GM12878 (cell line): ENCODE measurements around the gene SHANK3. TPM values are rescaled to one million over a fixed set of nuclear protein-coding genes. Genes with fewer than 3 reads are reported as not detected.

ENCODE experiments used
- ATAC-seq: fragments of 200-7000 bp; cut with Tn5 transposase; 3 replicates; pipeline ENCODE4 v1.9.1; 2020; ENCODE audit warnings: mild to moderate bottlenecking, moderate library complexity
- BruUV-seq: library from RNA; stranded (reverse); fragments of 400-500 nt; replicated peaks from 2 replicates; lab custom pipeline; 2021; lab: Mats Ljungman, UMichigan
- CTCF ChIA-PET: fragments of 300-600 bp; sonication (Branson Sonifier 250); formaldehyde crosslinking; extraction: SDS; loops from one replicate; lab custom pipeline; 2021; ENCODE audit warnings: inconsistent platforms; lab: Yijun Ruan, JAX
- POLR2A ChIA-PET: fragments of 350-600 bp; formaldehyde crosslinking; extraction: SDS; loops from one replicate; lab custom pipeline; 2021; ENCODE audit warnings: inconsistent platforms; lab: Charles Lee
- RAD21 ChIA-PET: fragments of 300-600 bp; sonication (Branson Sonifier 250); formaldehyde crosslinking; loops from one replicate; lab custom pipeline; 2023; ENCODE audit warnings: antibody characterized with exemption; ENCODE audit not compliant: unreplicated experiment; lab: Charles Lee
- SMC1A ChIA-PET: fragments of 300-600 bp; sonication (Branson Sonifier 250); formaldehyde crosslinking; loops from one replicate; lab custom pipeline; 2023; ENCODE audit not compliant: unreplicated experiment, uncharacterized antibody; lab: Charles Lee
- DNase-seq: peaks from one replicate; pipeline ENCODE4 v3.0.0-alpha.2; 2011; ENCODE audit warnings: low read depth, low spot score
- FAIRE-seq: peaks from 3 replicates; lab custom pipeline; 2011; peaks lifted over from hg19 to GRCh38; lab: Jason Lieb, UNC
- H2AFZ ChIP-seq: 2 replicates; pipeline ENCODE4 v1.6.0; 2011; ENCODE audit warnings: low read depth, low read length, control low read depth; ENCODE audit not compliant: control insufficient read depth
- H3K27ac ChIP-seq: 2 replicates; pipeline ENCODE4 v1.5.1; 2011; ENCODE audit warnings: control low read depth; ENCODE audit not compliant: control insufficient read depth, insufficient read depth
- H3K27me3 ChIP-seq, 2 experiments: replicated peaks in 1 of 2; 2 replicates each; pipeline versions ENCODE4 v1.6.0 to v1.6.1; 2011; ENCODE audit warnings: low read length in 1 of 2; ENCODE audit not compliant: control insufficient read depth in 2 of 2, insufficient read depth in 2 of 2
- H3K36me3 ChIP-seq, 2 experiments: 2 replicates each; pipeline ENCODE4 v1.5.1; 2011; ENCODE audit warnings: low read length in 1 of 2; ENCODE audit not compliant: control insufficient read depth in 2 of 2, insufficient read depth in 2 of 2
- H3K4me1 ChIP-seq: 2 replicates; pipeline ENCODE4 v1.6.1; 2011; ENCODE audit warnings: mild to moderate bottlenecking, low read length, moderate library complexity, mixed read lengths; ENCODE audit not compliant: control insufficient read depth, insufficient read depth
- H3K4me2 ChIP-seq: 2 replicates; pipeline ENCODE4 v1.6.0; 2011; ENCODE audit warnings: control low read depth; ENCODE audit not compliant: control insufficient read depth, insufficient read depth
- H3K4me3 ChIP-seq: fragments of 200-600 bp; sonication (generic); 2 replicates; pipeline ENCODE4 v1.5.1; 2016
- H3K79me2 ChIP-seq: 2 replicates; pipeline ENCODE4 v1.6.0; 2011; ENCODE audit warnings: low read length; ENCODE audit not compliant: control insufficient read depth, insufficient read depth
- H3K9ac ChIP-seq: 2 replicates; pipeline ENCODE4 v1.8.0; 2011; ENCODE audit warnings: low read length, control low read depth, mixed read lengths; ENCODE audit not compliant: control insufficient read depth, insufficient read depth
- H3K9me3 ChIP-seq: replicated peaks from 3 replicates; pipeline ENCODE4 v1.5.1; 2011; ENCODE audit warnings: mild to moderate bottlenecking, low read length; ENCODE audit not compliant: control insufficient read depth, insufficient read depth
- H4K20me1 ChIP-seq: 2 replicates; pipeline ENCODE4 v1.6.0; 2011; ENCODE audit not compliant: control insufficient read depth, insufficient read depth
- EED ChIP-seq: sonication (generic); IDR thresholded peaks from 2 replicates; pipeline ENCODE4 v1.6.1; 2016; ENCODE audit warnings: antibody characterized with exemption, low read depth
- EGR1 ChIP-seq, 2 experiments: IDR thresholded peaks; 1 replicate in 1 of 2; 2 replicates in 1 of 2; pipeline ENCODE4 v1.6.1; 2011 to 2012; ENCODE audit warnings: low read depth in 2 of 2, low read length in 2 of 2, borderline replicate concordance in 1 of 2, mild to moderate bottlenecking in 1 of 2, moderate library complexity in 1 of 2
- GABPA ChIP-seq: IDR thresholded peaks from 2 replicates; pipeline ENCODE4 v1.6.1; 2014; ENCODE audit warnings: antibody characterized with exemption, low read depth, mild to moderate bottlenecking, inconsistent platforms
- GATAD2B ChIP-seq: fragments of 450-650 bp; conservative IDR thresholded peaks from 2 replicates; pipeline ENCODE4 v1.6.1; 2017; ENCODE audit warnings: low read depth, mild to moderate bottlenecking, moderate library complexity
- HSF1 ChIP-seq: fragments of 150-350 bp; IDR thresholded peaks from 2 replicates; pipeline ENCODE4 v1.6.1; 2014; ENCODE audit warnings: mild to moderate bottlenecking, low read depth, low read length
- IRF3 ChIP-seq: fragments of 450-650 bp; IDR thresholded peaks from 2 replicates; pipeline ENCODE4 v1.6.1; 2014; ENCODE audit warnings: mild to moderate bottlenecking
- MTA2 ChIP-seq: fragments of 450-650 bp; IDR thresholded peaks from 2 replicates; pipeline ENCODE4 v1.6.1; 2016; ENCODE audit warnings: low read depth, mild to moderate bottlenecking, moderate library complexity
- NR2C2 ChIP-seq: IDR thresholded peaks from 2 replicates; pipeline ENCODE4 v1.6.1; 2011; ENCODE audit warnings: borderline replicate concordance, low read depth; ENCODE audit not compliant: control insufficient read depth, insufficient read length
- NRF1 ChIP-seq: conservative IDR thresholded peaks from 2 replicates; pipeline ENCODE4 v1.6.1; 2011; ENCODE audit warnings: mild to moderate bottlenecking, low read depth, low read length, improper control_type of control experiment
- PML ChIP-seq: IDR thresholded peaks from 2 replicates; pipeline ENCODE4 v1.6.1; 2012; ENCODE audit warnings: low read length, inconsistent platforms
- POLR2AphosphoS2 ChIP-seq: IDR thresholded peaks from 2 replicates; pipeline ENCODE4 v1.6.1; 2011; ENCODE audit warnings: low read depth, mild to moderate bottlenecking, low read length, improper control_type of control experiment, moderate library complexity
- RELB ChIP-seq: fragments of 450-650 bp; IDR thresholded peaks from 2 replicates; pipeline ENCODE4 v1.6.1; 2017; ENCODE audit warnings: low read depth, mild to moderate bottlenecking, moderate library complexity
- SRF ChIP-seq, 2 experiments: IDR thresholded peaks; 2 replicates each; pipeline ENCODE4 v1.6.1; 2011; ENCODE audit warnings: low read depth in 2 of 2, low read length in 2 of 2, mild to moderate bottlenecking in 1 of 2, moderate library complexity in 1 of 2
- TARDBP ChIP-seq: IDR thresholded peaks from 2 replicates; pipeline ENCODE4 v1.6.1; 2016; ENCODE audit warnings: borderline replicate concordance
- USF1 ChIP-seq: IDR thresholded peaks from 2 replicates; pipeline ENCODE4 v1.6.1; 2011; ENCODE audit warnings: borderline replicate concordance, low read depth, mild to moderate bottlenecking, moderate library complexity, mixed read lengths, low read length; ENCODE audit not compliant: insufficient read depth; ENCODE audit errors: extremely low read length
- WGBS: methylation state at CpG from one replicate; pipeline ENCODE4 v1.1.6; 2016; ENCODE audit warnings: low lambda C conversion rate; ENCODE audit not compliant: insufficient replicate concordance, insufficient coverage; ENCODE audit errors: missing lambda C conversion rate; 5-methylcytosine and 5-hydroxymethylcytosine counted together
- in situ Hi-C: fragments of 300-500 bp; cut with MboI; formaldehyde crosslinking; loops from 9 replicates; pipeline ENCODE4 v1.14.3; 2018; ENCODE audit warnings: mixed read lengths
- intact Hi-C: fragments of 100-400 bp; cut with micrococcal nuclease; formaldehyde crosslinking; loops from one replicate; pipeline ENCODE4 v1.14.2; 2022; ENCODE audit not compliant: unreplicated experiment
- polyA plus RNA-seq, 11 experiments: library from polyadenylated mRNA; depleted of rRNA in 4 of 11; unstranded in 6 of 11; stranded (reverse) in 5 of 11; fragments of >200 nt; fragmentation: Nextera tagmentation in 4 of 11; fragmentation: Illumina TruSeq in 1 of 11; extraction: Ambion mirVana in 4 of 11; extraction: Trizol in 1 of 11; gene quantifications; 1 replicate in 1 of 11; 2 replicates in 10 of 11; pipeline versions ENCODE4 v1.2.1 to v1.2.3, GENCODE V29; 2011 to 2016; ENCODE audit warnings: inconsistent platforms in 2 of 11, missing spikeins in 2 of 11, low read depth in 1 of 11
- total RNA-seq, 4 experiments: library from RNA; depleted of rRNA in 3 of 4; stranded (reverse); fragments of >200 nt in 3 of 4; fragmentation: Illumina TruSeq in 1 of 4; extraction: Trizol in 1 of 4; gene quantifications; 2 replicates each; pipeline versions ENCODE4 v1.2.1 to v1.2.3, GENCODE V29; 2013 to 2021

The SHANK3 gene
- total and polyA plus RNA-seq, 10 of the 15 experiments (the other 5 are each of a cell fraction or from before 2014, with no cell fraction given): under 0.01 to 0.10 (median 0.05) TPM; not detected in 6

- TF ChIP-seq USF1 (no peak), EED (0 out of 2 replicates have a peak, but pooled peaks have one; percentile 16), HSF1 (no peak)
Observed at GRCh38 chr22:50627642-50628542, 44.7 kb upstream of the SHANK3 start, which contains the start of gene ARSA (continued).

GRCh38 chr22:50628543-50629134 is 44.0 kb upstream of the SHANK3 start:
- FAIRE-seq (peak; percentile 84), DNase-seq (no peak), ATAC-seq (no peak; the same call in 2 of the 3 replicates)
- in situ Hi-C loops: no loop called here
- Histone ChIP-seq H3K79me2 (peaks cover 11% of the 10 kb centered on the region), H2AFZ (peak overlapping the region; percentile 93), H3K36me3 (no peaks in the 10 kb centered on the region; a peak in 2 of 4 replicates), H3K27ac (peak overlapping the region; percentile 42; the same call in 1 of the 2 replicates), H3K9ac (peak overlapping the region; percentile 76), H4K20me1 (no peaks in the 10 kb centered on the region), H3K4me3 (peak overlapping the region; percentile 84), H3K4me2 (peak overlapping the region; percentile 61), H3K27me3 (no peaks in the 10 kb centered on the region), H3K9me3 (no peaks in the 10 kb centered on the region), H3K4me1 (peaks cover 5% of the 10 kb centered on the region)
- RAD21 ChIA-PET: no interaction called here
- no TSS peak for BruUV-seq
- SMC1A ChIA-PET: no interaction called here
- CTCF ChIA-PET: interaction anchor here (1.3 kb wide), 1 partner anchor 103 kb away, joined by 3 read pairs; the partner anchor contains the start of gene SCO2
- intact Hi-C loops: no loop called here
- 49% methylated on average over 16 of the region's 16 CpGs for WGBS
- POLR2A ChIA-PET: interaction anchor here (1.0 to 2.2 kb wide), 2 partner anchors 46 to 89 kb away, joined by 5 to 6 read pairs; partner anchors contain the start of gene CHKB
- no peak for TF ChIP-seq EGR1 (IDR thresholded peaks at IDR 0.05; ENCODE audit: borderline replicate concordance in 1 of 2, low read depth in 2 of 2, low read length in 2 of 2)
- TF ChIP-seq GATAD2B: no peak
- TF ChIP-seq TARDBP: no peak
- no peak for TF ChIP-seq SRF (IDR thresholded peaks at IDR 0.05; ENCODE audit: low read depth in 2 of 2, low read length in 2 of 2)
- no peak for TF ChIP-seq IRF3
- no peak for TF ChIP-seq PML
- TF ChIP-seq MTA2: peak; percentile 59
- no peak for TF ChIP-seq GABPA
- no peak for TF ChIP-seq RELB
- TF ChIP-seq NR2C2: peak; percentile 32
- no peak for TF ChIP-seq NRF1
- no peak for TF ChIP-seq POLR2AphosphoS2
